Stimulated activated CD8-positive, alpha-beta memory T cell treated with anti-CD3 and anti-CD28 coated beads, Interleukin-15, amount 100 ng/mL, for 48 hours (primary cell): Measurements from ENCODE around the gene NXPH4.

Source experiments
- DNase-seq, 2 donors: peaks; one replicate each; pipeline ENCODE4 v3.0.0-alpha.2; 2020; ENCODE audit warnings: low read depth in 2 of 2

The NXPH4 gene

GRCh38 chr12:57231276-57232021 lies 14.9 kb downstream of the NXPH4 start:
- no peak for DNase-seq

- DNase-seq: no peak
Measured at GRCh38 chr12:57232156-57232756, 15.7 kb downstream of the NXPH4 start.

GRCh38 chr12:57233357-57234232 lies 17.0 kb downstream of the NXPH4 start:
- no peak for DNase-seq

- no peak for DNase-seq
Measured at GRCh38 chr12:57234233-57234570, 17.6 kb downstream of the NXPH4 start.

- no peak for DNase-seq
Measured at GRCh38 chr12:57234571-57235016, 18.0 kb downstream of the NXPH4 start.

- no peak for DNase-seq
Measured at GRCh38 chr12:57235017-57235727, 18.6 kb downstream of the NXPH4 start.

- DNase-seq: no peak
Measured at GRCh38 chr12:57235728-57236131, 19.1 kb downstream of the NXPH4 start.

GRCh38 chr12:57236201-57236924 lies 19.8 kb downstream of the NXPH4 start:
- DNase-seq: no peak

- no peak for DNase-seq
Measured at GRCh38 chr12:57236925-57237595, 20.5 kb downstream of the NXPH4 start.

GRCh38 chr12:57237596-57237931 lies 21.0 kb downstream of the NXPH4 start:
- DNase-seq: no peak

- DNase-seq: no peak
Measured at GRCh38 chr12:57237932-57238853, 21.6 kb downstream of the NXPH4 start.

GRCh38 chr12:57238854-57239554 lies 22.4 kb downstream of the NXPH4 start:
- peak; percentile 78 to 80 for DNase-seq

- DNase-seq: no peak
Measured at GRCh38 chr12:57239587-57240065, 23.0 kb downstream of the NXPH4 start.

- DNase-seq: peak in 1 of 2 donors; percentile 60
Measured at GRCh38 chr12:57240066-57240921, 23.7 kb downstream of the NXPH4 start.

- no peak for DNase-seq
Measured at GRCh38 chr12:57240926-57241401, 24.4 kb downstream of the NXPH4 start.

- DNase-seq: no peak
Measured at GRCh38 chr12:57241402-57242310, 25.1 kb downstream of the NXPH4 start.

- no peak for DNase-seq
Measured at GRCh38 chr12:57242329-57242690, 25.7 kb downstream of the NXPH4 start.
